Endodermal cell (in vitro differentiated cells): ENCODE measurements around the gene PRR12. TPM values are rescaled to one million over a fixed set of nuclear protein-coding genes. Genes with fewer than 3 reads are reported as not detected.

Source experiments
- DNase-seq: peaks from one replicate; pipeline ENCODE4 v3.0.0-alpha.2; 2017
- H3K27ac ChIP-seq: 2 replicates; pipeline ENCODE4 v1.5.1; 2013; ENCODE audit warnings: mild to moderate bottlenecking, low read depth, low read length, moderate library complexity
- H3K27me3 ChIP-seq: 2 replicates; pipeline ENCODE4 v1.6.1; 2013; ENCODE audit warnings: mild to moderate bottlenecking, low read length, moderate library complexity; ENCODE audit not compliant: insufficient read depth, control insufficient read depth, poor library complexity, severe bottlenecking
- H3K36me3 ChIP-seq: 2 replicates; pipeline ENCODE4 v1.7.0; 2013; ENCODE audit warnings: mild to moderate bottlenecking, low read length, moderate library complexity; ENCODE audit not compliant: control insufficient read depth, insufficient read depth
- H3K4me1 ChIP-seq: one replicate; pipeline ENCODE4 v1.7.0; 2013; ENCODE audit warnings: low read length; ENCODE audit not compliant: control insufficient read depth, insufficient read depth
- H3K4me3 ChIP-seq: 2 replicates; pipeline ENCODE4 v1.5.1; 2013; ENCODE audit warnings: mild to moderate bottlenecking, low read length, moderate library complexity
- H3K9ac ChIP-seq: 2 replicates; pipeline ENCODE4 v1.6.1; 2013; ENCODE audit warnings: mild to moderate bottlenecking, low read length, moderate library complexity; ENCODE audit not compliant: poor library complexity, severe bottlenecking; ENCODE audit errors: extremely low read depth
- H3K9me3 ChIP-seq: 2 replicates; pipeline ENCODE4 v1.6.1; 2013; ENCODE audit warnings: mild to moderate bottlenecking, low read length, moderate library complexity; ENCODE audit not compliant: control insufficient read depth
- H3K27ac Mint-ChIP-seq: 2 replicates; pipeline ENCODE4 v1.8.0; 2020; ENCODE audit warnings: mixed read lengths
- H3K27me3 Mint-ChIP-seq: 2 replicates; pipeline ENCODE4 v1.8.0; 2021; ENCODE audit warnings: mild to moderate bottlenecking, mixed read lengths; ENCODE audit not compliant: insufficient read depth
- H3K36me3 Mint-ChIP-seq: 2 replicates; pipeline ENCODE4 v1.8.0; 2020; ENCODE audit warnings: low read depth, mixed read lengths
- H3K4me1 Mint-ChIP-seq: 2 replicates; pipeline ENCODE4 v1.8.0; 2020; ENCODE audit warnings: mixed read lengths
- H3K4me3 Mint-ChIP-seq: 2 replicates; pipeline ENCODE4 v1.8.0; 2020; ENCODE audit warnings: mild to moderate bottlenecking, moderate library complexity, mixed read lengths
- H3K9me3 Mint-ChIP-seq: 2 replicates; pipeline ENCODE4 v1.8.0; 2020; ENCODE audit warnings: mild to moderate bottlenecking, mixed read lengths
- WGBS, 2 experiments: methylation state at CpG; one replicate each; pipeline versions ENCODE4 v1.1.5 to v1.1.7; 2013; ENCODE audit warnings: missing lambda C conversion rate in 2 of 2, mixed read lengths in 1 of 2; ENCODE audit not compliant: insufficient coverage in 1 of 2, insufficient read length in 1 of 2; 5-methylcytosine and 5-hydroxymethylcytosine counted together
- total RNA-seq, 2 donors: library from RNA; stranded (reverse); fragmentation: NEBNext Ultra II Directional in 1 of 2; extraction: Animal tissue kit (Norgen Biotek cat#: 25700) in 1 of 2; gene quantifications; 2 replicates in 1 of 2; 3 replicates in 1 of 2; pipeline ENCODE4 v1.2.1, GENCODE V29; 2021
- TF ChIP-seq, protein P1 (sequence below): fragments of 200-600 bp; sonication (generic); conservative IDR thresholded peaks from 2 replicates; pipeline ENCODE4 v1.5.0; 2021; ENCODE audit warnings: antibody characterized with exemption, mild to moderate bottlenecking

The PRR12 gene
- total RNA-seq, 2 donors from 2014 or later: 67.6 to 69.6 TPM

- no peaks in the 10 kb centered on the region for H3K27me3 Mint-ChIP-seq
- Histone ChIP-seq H3K27me3 (no peaks in the 10 kb centered on the region), H3K4me3 (peak overlapping the region; percentile 90)
These were observed 73.4 kb downstream of the PRR12 start for GRCh38 chr19:49664171-49665035.

GRCh38 chr19:49665036-49665350 is 74.0 kb downstream of the PRR12 start:
- TF ChIP-seq, protein P1, sequence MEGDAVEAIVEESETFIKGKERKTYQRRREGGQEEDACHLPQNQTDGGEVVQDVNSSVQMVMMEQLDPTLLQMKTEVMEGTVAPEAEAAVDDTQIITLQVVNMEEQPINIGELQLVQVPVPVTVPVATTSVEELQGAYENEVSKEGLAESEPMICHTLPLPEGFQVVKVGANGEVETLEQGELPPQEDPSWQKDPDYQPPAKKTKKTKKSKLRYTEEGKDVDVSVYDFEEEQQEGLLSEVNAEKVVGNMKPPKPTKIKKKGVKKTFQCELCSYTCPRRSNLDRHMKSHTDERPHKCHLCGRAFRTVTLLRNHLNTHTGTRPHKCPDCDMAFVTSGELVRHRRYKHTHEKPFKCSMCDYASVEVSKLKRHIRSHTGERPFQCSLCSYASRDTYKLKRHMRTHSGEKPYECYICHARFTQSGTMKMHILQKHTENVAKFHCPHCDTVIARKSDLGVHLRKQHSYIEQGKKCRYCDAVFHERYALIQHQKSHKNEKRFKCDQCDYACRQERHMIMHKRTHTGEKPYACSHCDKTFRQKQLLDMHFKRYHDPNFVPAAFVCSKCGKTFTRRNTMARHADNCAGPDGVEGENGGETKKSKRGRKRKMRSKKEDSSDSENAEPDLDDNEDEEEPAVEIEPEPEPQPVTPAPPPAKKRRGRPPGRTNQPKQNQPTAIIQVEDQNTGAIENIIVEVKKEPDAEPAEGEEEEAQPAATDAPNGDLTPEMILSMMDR: no peak
- no peak for DNase-seq
- 0% methylated on average over 4 to 7 of the region's 7 CpGs for WGBS, 2 experiments

More at GRCh38 chr19:49664171-49665035, 73.4 kb downstream of the PRR12 start:
- TF ChIP-seq, protein P1: peak; percentile 48
- peaks cover 10% of the 10 kb centered on the region for H3K9me3 ChIP-seq
- Mint-ChIP-seq H3K27ac (peak overlapping the region; percentile 95), H3K36me3 (peaks cover 45% of the 10 kb centered on the region), H3K4me1 (peaks cover 16% of the 10 kb centered on the region), H3K4me3 (peak overlapping the region; percentile 93), H3K9me3 (peaks cover 9% of the 10 kb centered on the region)
- DNase-seq: peak; percentile 99
- no peaks in the 10 kb centered on the region for H3K4me1 ChIP-seq
- peak overlapping the region; percentile 34 for H3K27ac ChIP-seq
- H3K36me3 ChIP-seq: peaks cover 48% of the 10 kb centered on the region
- H3K9ac ChIP-seq: peak overlapping the region; percentile 77
- WGBS, 2 experiments: 0 to 2% methylated on average over 4 to 53 of the region's 53 CpGs

DNA sequence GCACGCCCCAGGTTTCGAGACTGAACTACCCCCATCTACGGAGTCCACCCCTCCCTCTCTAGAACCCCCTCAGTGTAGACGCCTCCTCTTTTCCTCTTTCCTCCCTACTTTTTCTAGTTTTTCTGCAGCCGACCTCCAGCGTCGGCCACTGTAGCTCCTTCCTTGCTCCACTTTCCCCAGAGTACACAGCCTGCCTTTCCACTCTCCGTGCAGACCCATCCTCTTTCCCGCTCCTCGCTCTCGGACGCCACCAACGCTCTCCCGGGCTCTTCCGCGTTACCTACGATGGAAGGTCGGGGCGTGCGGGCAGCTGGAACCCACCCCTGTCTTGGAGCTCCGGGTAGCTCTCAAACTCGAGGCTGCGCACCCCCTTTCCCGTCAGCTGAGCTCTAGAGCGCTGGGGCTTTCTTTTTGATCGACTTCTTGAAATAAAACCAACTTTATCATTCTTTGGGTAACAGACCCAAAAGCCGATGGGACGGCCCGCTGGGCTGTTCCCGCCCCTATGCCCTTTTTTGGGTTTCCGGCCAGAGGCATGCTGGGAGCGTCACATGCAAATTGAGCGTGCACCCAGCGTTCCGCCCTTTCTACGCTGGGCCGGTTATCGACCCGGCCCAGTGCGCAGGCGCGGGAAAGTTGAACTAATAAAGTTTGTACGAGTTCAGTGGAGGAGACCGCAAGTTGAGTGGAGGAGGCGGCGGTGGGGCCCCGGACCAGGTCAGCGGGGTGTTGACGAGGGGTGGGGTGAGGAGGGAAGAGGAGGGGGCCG is 74.6 kb downstream of the PRR12 start, which contains the start of the genes BCL2L12 and IRF3:
BCL2L12 (plus strand) TSS at position 583 of the 769 bp plus-strand sequence. CDS start 760 bp downstream, outside the sequence.
IRF3 (minus strand) TSS at position 507 of the 769 bp plus-strand sequence. CDS start 1,019 bp downstream, outside the sequence.
- Mint-ChIP-seq H3K9me3 (peaks cover 1% of the 10 kb centered on the region), H3K36me3 (peaks cover 42% of the 10 kb centered on the region), H3K4me1 (peaks cover 16% of the 10 kb centered on the region), H3K27ac (peak within 1 kb of the TSS; percentile 95), H3K4me3 (peak within 1 kb of the TSS; percentile 93), H3K27me3 (no peaks in the 10 kb centered on the region)
- Histone ChIP-seq H3K27me3 (no peaks in the 10 kb centered on the region), H3K36me3 (peaks cover 47% of the 10 kb centered on the region), H3K4me3 (peak within 1 kb of the TSS; percentile 90), H3K9me3 (peaks cover 3% of the 10 kb centered on the region), H3K27ac (peak within 1 kb of the TSS; percentile 47), H3K9ac (peak within 1 kb of the TSS; percentile 77), H3K4me1 (no peaks in the 10 kb centered on the region)
- 0 to 1% methylated on average over 35 to 50 of the region's 50 CpGs for WGBS, 2 experiments
- peak; percentile 98 for DNase-seq
- TF ChIP-seq, protein P1: no peak

More at GRCh38 chr19:49665036-49665350, 74.0 kb downstream of the PRR12 start:
- peaks cover 8% of the 10 kb centered on the region for H3K9me3 ChIP-seq
- Mint-ChIP-seq H3K4me3 (peak overlapping the region; percentile 93), H3K27me3 (no peaks in the 10 kb centered on the region), H3K36me3 (peaks cover 45% of the 10 kb centered on the region), H3K9me3 (peaks cover 7% of the 10 kb centered on the region), H3K27ac (peak overlapping the region; percentile 95), H3K4me1 (peaks cover 16% of the 10 kb centered on the region)
- H3K4me3 ChIP-seq: peak overlapping the region; percentile 90
- H3K9ac ChIP-seq: peak overlapping the region; percentile 77
- no peaks in the 10 kb centered on the region for H3K4me1 ChIP-seq
- H3K27me3 ChIP-seq: no peaks in the 10 kb centered on the region
- H3K27ac ChIP-seq: peak overlapping the region; percentile 34
- peaks cover 48% of the 10 kb centered on the region for H3K36me3 ChIP-seq
